Mucosa of rectum (tissue), 2 donors: ENCODE data around the gene ADGRB3.

ENCODE experiments used
- H3K27ac ChIP-seq, 2 donors: one replicate each; pipeline ENCODE4 v1.7.0; 2013; ENCODE audit warnings: inconsistent platforms in 2 of 2, low read depth in 2 of 2, low read length in 2 of 2
- H3K27me3 ChIP-seq, 2 donors: one replicate each; pipeline ENCODE4 v1.7.0; 2013; ENCODE audit warnings: low read length in 2 of 2; ENCODE audit not compliant: control insufficient read depth in 2 of 2, insufficient read depth in 2 of 2
- H3K36me3 ChIP-seq, 2 donors: one replicate each; pipeline ENCODE4 v1.7.0; 2013; ENCODE audit warnings: low read length in 2 of 2; ENCODE audit not compliant: control insufficient read depth in 2 of 2, insufficient read depth in 2 of 2
- H3K4me1 ChIP-seq, 2 donors: one replicate each; pipeline ENCODE4 v1.7.0; 2013; ENCODE audit warnings: low read length in 2 of 2, mild to moderate bottlenecking in 1 of 2; ENCODE audit not compliant: control insufficient read depth in 2 of 2, insufficient read depth in 2 of 2
- H3K4me3 ChIP-seq, 2 donors: one replicate each; pipeline ENCODE4 v1.7.0; 2013; ENCODE audit warnings: low read length in 2 of 2
- H3K9ac ChIP-seq, 2 donors: one replicate each; pipeline ENCODE4 v1.7.0; 2013; ENCODE audit warnings: low read length in 2 of 2, low read depth in 1 of 2, mild to moderate bottlenecking in 1 of 2
- H3K9me3 ChIP-seq, 2 donors: one replicate each; pipeline ENCODE4 v1.7.0; 2013; ENCODE audit warnings: low read length in 2 of 2; ENCODE audit not compliant: control insufficient read depth in 2 of 2
- donor health status: healthy.
- donor health status: Normal muscosa, but diverticular disease.

The ADGRB3 gene

DNA sequence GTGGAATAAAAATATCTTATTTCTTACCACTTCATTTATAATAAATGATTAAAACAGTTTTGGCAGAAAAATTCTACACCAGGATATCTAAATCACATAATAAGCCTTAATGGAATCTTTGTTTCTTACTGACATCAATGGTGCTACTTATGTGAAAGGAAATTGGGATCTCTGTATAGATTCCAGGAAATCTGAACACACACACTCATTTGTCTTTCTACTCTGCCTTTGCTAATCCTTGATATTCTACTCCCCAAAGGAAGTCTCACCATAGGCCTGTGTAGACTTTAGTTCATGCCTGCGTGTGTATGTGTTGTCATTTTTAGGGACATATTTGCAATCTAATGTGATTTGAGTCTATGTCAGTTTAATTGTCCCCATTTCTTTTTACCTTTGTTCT lies 7.9 kb downstream of the ADGRB3 start:
- Histone ChIP-seq H3K9me3 (no peaks in the 10 kb centered on the region), H3K27ac (no peak overlapping the region), H3K4me1 (no peaks in the 10 kb centered on the region), H3K27me3 (no peaks in the 10 kb centered on the region), H3K4me3 (no peak overlapping the region), H3K36me3 (no peaks in the 10 kb centered on the region), H3K9ac (no peak overlapping the region)

DNA sequence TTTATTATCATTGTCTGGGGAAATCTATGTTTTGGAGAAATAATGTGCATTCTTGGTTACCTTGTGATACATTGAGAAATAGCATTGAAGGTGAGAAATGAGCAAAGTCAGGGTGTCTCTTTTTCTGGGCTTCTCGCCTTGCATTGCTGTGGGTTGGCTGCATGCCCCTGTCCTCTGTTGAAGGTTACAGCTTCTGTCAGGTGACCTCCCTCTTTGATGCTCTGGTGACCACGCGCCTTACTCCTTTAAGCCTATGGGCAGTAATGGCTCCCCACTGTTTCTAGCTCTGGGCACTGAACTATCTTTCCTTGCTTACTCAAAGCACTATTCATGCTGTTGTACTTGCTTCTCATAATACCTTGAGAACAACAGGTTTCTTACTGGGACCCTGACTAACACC lies 14.6 kb downstream of the ADGRB3 start:
- Histone ChIP-seq H3K9me3 (no peaks in the 10 kb centered on the region), H3K36me3 (no peaks in the 10 kb centered on the region), H3K27ac (no peak overlapping the region), H3K9ac (no peak overlapping the region), H3K27me3 (no peaks in the 10 kb centered on the region), H3K4me1 (no peaks in the 10 kb centered on the region), H3K4me3 (no peak overlapping the region)

DNA sequence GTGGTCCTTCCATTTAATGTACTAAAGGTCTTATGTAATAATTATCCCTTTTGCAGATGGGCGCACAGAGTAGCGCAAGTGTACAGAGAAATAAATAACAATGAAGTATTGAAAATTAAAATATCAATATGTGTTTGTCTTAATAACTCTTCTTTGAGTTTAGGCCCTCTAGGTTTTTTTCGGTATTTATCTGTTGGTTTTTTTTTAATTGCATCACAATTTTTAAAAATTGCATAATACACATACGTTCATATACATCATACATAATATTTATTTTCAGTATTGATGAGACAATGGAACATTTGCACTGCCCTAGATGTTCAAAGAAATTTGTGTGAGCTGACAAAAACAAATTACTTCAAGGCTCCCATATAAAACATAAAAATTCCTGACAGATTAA lies 15.1 kb downstream of the ADGRB3 start:
- H3K36me3 ChIP-seq, result no peaks in the 10 kb centered on the region
- H3K27ac ChIP-seq, result no peak overlapping the region
- no peaks in the 10 kb centered on the region for H3K4me1 ChIP-seq
- H3K4me3 ChIP-seq, result no peak overlapping the region
- H3K9me3 ChIP-seq, result no peaks in the 10 kb centered on the region
- no peak overlapping the region for H3K9ac ChIP-seq
- H3K27me3 ChIP-seq, result no peaks in the 10 kb centered on the region

DNA sequence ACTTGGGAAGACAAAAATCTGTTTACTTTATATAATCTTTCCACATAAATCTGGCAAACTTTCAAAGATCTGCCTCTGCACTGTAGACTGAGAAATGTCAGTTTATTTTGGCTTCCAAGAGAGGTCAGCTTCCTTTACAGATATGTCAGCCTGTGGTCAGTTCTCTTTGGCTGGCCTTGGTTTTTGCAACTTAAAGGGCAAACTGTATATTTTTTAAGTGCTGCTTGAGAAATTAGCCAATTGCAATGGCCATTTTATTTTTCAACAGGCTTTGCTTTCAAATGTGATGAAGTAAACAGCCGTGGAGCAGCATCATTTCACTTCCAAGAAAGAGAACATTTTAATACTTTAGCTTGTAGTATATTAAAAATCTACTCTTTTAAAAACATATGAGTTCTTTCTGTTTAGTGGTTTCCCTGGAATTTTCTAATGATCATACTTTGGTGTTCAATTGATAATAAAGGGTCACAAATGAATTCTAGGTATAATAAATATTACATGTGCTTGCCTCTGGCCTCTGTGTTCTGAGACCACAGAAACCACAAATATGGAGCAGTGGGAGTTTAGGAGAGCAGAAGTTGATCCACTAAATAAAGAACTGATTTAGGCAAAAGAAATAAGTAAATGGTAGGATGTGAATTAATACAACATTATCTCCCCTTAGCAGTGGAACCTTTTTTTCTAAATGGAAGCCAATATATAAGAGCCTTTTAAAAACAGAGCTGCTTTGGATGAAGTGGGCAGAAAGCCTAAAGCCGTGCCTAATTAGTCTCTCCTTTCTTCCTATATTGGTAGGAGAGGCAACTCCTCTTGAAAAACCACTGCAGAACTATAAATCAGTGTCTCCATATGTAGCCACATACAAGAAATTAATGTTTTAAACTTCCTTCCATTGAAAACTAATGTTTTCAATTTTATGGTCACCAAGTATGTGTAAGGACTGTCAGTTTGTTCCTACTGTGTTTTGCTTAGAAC lies 16.2 kb downstream of the ADGRB3 start:
- Histone ChIP-seq H3K4me1 (no peaks in the 10 kb centered on the region), H3K4me3 (no peak overlapping the region), H3K27ac (no peak overlapping the region), H3K27me3 (no peaks in the 10 kb centered on the region), H3K36me3 (no peaks in the 10 kb centered on the region), H3K9me3 (no peaks in the 10 kb centered on the region), H3K9ac (no peak overlapping the region)

DNA sequence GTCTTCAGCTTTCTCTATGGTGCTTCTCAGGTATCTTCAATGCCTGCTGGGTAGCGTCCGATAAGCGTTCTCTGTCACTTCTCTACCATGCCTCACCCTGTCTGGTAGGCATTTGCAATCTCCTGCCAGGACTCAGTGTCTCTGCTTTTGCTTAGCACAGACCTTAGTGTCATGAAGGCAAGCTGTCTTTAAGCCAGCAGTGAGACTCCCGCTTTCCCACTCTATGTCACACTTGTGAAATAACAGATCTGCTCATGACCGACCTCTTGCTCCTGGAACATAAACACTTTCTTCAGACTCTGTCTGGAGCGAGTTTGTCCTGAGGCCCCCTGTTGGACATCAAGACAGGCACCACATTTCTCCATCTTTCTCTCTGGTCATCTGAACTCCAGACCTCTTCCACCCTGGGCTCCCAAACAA lies 17.0 kb downstream of the ADGRB3 start:
- no peaks in the 10 kb centered on the region for H3K9me3 ChIP-seq
- no peak overlapping the region for H3K4me3 ChIP-seq
- no peaks in the 10 kb centered on the region for H3K36me3 ChIP-seq
- no peak overlapping the region for H3K27ac ChIP-seq
- H3K27me3 ChIP-seq, result no peaks in the 10 kb centered on the region
- H3K9ac ChIP-seq, result no peak overlapping the region
- H3K4me1 ChIP-seq, result no peaks in the 10 kb centered on the region

DNA sequence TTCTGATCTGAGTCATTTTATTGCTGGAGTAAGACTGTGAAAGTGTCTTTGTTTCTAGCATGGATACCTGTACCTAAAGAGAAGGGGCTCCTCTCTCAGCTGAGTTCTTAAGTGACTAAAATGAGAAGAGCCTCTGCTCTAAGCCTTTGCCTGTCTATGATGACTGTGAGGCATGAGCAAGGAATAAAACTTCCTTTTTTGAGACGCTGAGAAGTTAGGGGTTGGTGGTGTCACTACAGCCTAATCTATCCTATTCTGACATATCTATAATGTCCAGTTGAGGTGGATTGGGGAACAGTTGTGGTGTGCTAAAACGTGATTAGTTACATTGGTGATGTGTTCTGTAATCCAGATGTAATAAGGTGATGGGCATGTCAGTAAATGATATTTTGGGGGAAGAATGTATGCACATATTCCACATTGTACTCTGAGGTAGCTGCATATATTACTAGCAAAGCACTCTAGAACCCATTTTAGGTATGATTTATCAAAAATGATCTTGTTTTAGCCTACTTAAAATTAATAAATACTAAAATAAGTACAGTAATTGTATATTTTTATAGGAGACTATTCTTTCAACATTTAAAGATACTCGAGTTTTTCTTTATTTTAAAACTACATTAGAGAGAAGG lies 18.1 kb downstream of the ADGRB3 start:
- Histone ChIP-seq H3K9ac (no peak overlapping the region), H3K36me3 (no peaks in the 10 kb centered on the region), H3K4me3 (no peak overlapping the region), H3K27ac (no peak overlapping the region), H3K4me1 (no peaks in the 10 kb centered on the region), H3K27me3 (no peaks in the 10 kb centered on the region), H3K9me3 (no peaks in the 10 kb centered on the region)

DNA sequence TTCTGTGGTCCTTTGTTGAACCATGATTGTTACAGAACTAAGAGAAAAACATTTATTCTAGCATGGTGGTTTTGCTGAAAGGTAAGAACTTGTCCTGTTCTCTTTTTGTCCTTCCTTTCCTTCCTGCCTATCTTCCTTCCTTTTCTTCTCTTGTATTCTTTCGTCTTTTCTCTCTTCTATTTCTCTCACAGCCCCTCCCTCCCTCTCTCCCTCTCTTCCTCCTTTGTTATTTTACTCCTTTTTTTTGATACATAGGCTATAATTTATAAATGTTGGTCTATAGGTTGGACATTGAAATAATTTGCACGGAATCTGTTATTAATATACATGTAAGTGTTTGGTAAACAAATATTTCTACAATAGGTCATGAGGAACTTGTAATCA lies 18.6 kb downstream of the ADGRB3 start:
- Histone ChIP-seq H3K27ac (no peak overlapping the region), H3K9ac (no peak overlapping the region), H3K36me3 (no peaks in the 10 kb centered on the region), H3K4me1 (no peaks in the 10 kb centered on the region), H3K4me3 (no peak overlapping the region), H3K9me3 (no peaks in the 10 kb centered on the region), H3K27me3 (no peaks in the 10 kb centered on the region)

DNA sequence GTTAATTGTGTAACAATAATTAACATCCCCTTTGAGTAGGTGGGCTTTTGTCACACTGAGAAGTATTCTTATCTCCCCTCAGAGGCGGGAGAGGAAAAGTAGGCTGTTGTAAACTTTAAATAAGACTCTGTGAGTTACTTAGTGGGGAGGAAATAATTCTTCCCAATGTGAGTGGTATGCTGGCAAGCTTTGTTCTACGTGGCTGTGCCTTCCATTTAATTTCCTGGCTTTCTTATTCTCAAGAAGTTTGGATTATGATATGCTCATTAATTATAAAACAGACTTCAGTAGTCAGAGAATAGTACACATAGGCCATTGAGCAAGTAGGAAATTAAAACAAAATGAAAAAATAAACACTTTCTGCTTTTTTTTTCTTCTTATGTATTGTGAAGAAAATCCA lies 19.1 kb downstream of the ADGRB3 start:
- no peak overlapping the region for H3K9ac ChIP-seq
- no peaks in the 10 kb centered on the region for H3K4me1 ChIP-seq
- no peak overlapping the region for H3K4me3 ChIP-seq
- H3K9me3 ChIP-seq, result no peaks in the 10 kb centered on the region
- no peaks in the 10 kb centered on the region for H3K27me3 ChIP-seq
- H3K27ac ChIP-seq, result no peak overlapping the region
- H3K36me3 ChIP-seq, result no peaks in the 10 kb centered on the region

DNA sequence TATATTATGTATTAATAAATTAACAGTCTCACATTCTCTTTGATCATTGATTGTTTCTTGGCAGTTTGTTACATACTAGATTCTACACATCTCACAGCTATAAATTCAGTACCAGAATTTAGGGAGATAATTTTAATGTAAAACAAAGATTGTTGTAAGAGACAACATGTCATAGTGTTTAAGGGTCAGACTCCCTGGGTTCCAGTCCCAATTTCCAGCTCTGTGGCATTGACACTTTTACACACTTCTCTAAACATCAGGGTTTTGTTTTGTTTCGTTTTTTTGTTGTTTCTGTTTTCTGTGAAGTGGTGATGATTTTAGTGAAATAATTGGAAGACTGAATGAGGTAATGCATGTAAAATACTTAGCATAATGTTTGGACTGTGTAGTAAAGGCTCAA lies 19.9 kb downstream of the ADGRB3 start:
- no peaks in the 10 kb centered on the region for H3K36me3 ChIP-seq
- H3K4me3 ChIP-seq, result no peak overlapping the region
- no peak overlapping the region for H3K27ac ChIP-seq
- H3K9me3 ChIP-seq, result no peaks in the 10 kb centered on the region
- H3K4me1 ChIP-seq, result no peaks in the 10 kb centered on the region
- H3K27me3 ChIP-seq, result no peaks in the 10 kb centered on the region
- H3K9ac ChIP-seq, result no peak overlapping the region

DNA sequence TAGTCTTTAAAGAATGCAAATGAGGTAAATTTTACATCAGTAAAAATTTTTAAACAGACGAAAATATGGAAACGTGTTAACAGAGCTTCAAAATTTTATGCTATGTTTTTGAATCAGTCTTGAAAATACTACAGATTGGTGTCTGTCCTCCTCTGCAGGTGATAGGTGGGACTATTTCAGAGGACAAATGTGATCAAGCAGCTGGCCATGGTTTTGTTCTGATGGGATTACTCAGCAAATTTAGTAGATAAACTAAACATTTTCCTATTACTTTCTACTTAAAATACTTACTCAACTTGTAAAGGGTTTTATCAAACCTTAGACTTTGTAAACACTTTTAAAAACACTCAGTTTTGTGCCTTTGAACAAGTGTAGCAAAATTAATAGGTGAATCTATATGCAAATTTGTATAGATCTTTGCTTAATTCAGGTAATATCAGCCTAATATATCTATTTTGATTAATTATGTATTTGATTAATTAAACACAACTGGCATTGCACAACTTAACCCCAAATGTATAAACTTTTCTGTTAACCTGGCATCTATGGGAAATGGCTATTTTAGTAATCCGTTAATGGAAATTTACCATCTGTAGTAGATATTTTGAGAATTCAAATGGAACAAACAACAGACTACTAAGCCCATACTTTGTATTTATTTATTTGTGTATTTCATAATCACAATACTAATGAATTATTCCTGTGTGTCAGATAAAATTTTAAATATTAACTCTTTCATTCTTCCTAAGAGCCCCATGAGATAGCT lies 22.5 kb downstream of the ADGRB3 start:
- Histone ChIP-seq H3K27ac (no peak overlapping the region), H3K36me3 (no peaks in the 10 kb centered on the region), H3K4me3 (no peak overlapping the region), H3K4me1 (no peaks in the 10 kb centered on the region), H3K9ac (no peak overlapping the region), H3K27me3 (no peaks in the 10 kb centered on the region), H3K9me3 (no peaks in the 10 kb centered on the region)
